CD14-positive monocyte (primary cell): ENCODE results near the gene XKR7. TPM values are rescaled to one million over a fixed set of nuclear protein-coding genes. Genes with fewer than 3 reads are reported as not detected.

Experiments used
- DNase-seq, 3 donors: peaks; one replicate each; pipeline ENCODE4 v3.0.0-alpha.2; 2011 to 2022
- H2AFZ ChIP-seq: 2 replicates; pipeline ENCODE4 v1.6.0; 2012; ENCODE audit warnings: mild to moderate bottlenecking, low read depth, low read length, inconsistent platforms; ENCODE audit not compliant: insufficient read depth, poor library complexity, severe bottlenecking
- H3K27ac ChIP-seq, 2 donors: 1 replicate in 1 of 2; 2 replicates in 1 of 2; pipeline ENCODE4 v1.5.1; 2012 to 2013; ENCODE audit warnings: low read length in 2 of 2, control low read depth in 1 of 2, inconsistent platforms in 1 of 2, low read depth in 1 of 2, mild to moderate bottlenecking in 1 of 2
- H3K27me3 ChIP-seq, 2 donors: one replicate each; pipeline versions ENCODE4 v1.6.0 to v1.6.1; 2011 to 2013; ENCODE audit warnings: low read length in 2 of 2; ENCODE audit not compliant: control insufficient read depth in 2 of 2, insufficient read depth in 2 of 2
- H3K36me3 ChIP-seq, 2 donors: replicated peaks in 1 of 2; 1 replicate in 1 of 2; 2 replicates in 1 of 2; pipeline versions ENCODE4 v1.5.1 to v1.6.1; 2012 to 2013; ENCODE audit warnings: low read length in 2 of 2, control low read depth in 1 of 2, inconsistent platforms in 1 of 2, mild to moderate bottlenecking in 1 of 2; ENCODE audit not compliant: insufficient read depth in 2 of 2, control insufficient read depth in 1 of 2
- H3K4me1 ChIP-seq, 2 donors: 1 replicate in 1 of 2; 2 replicates in 1 of 2; pipeline versions ENCODE4 v1.5.1 to v1.6.1; 2012 to 2013; ENCODE audit warnings: low read length in 2 of 2, control low read depth in 1 of 2, inconsistent platforms in 1 of 2, mild to moderate bottlenecking in 1 of 2, moderate library complexity in 1 of 2; ENCODE audit not compliant: insufficient read depth in 2 of 2, control insufficient read depth in 1 of 2
- H3K4me2 ChIP-seq: replicated peaks from 2 replicates; pipeline ENCODE3; 2012; ENCODE audit warnings: low read length, moderate library complexity, mild to moderate bottlenecking; ENCODE audit not compliant: poor library complexity, severe bottlenecking; ENCODE audit errors: extremely low read depth
- H3K4me3 ChIP-seq, 3 experiments: fragments of 200-600 bp in 1 of 3; sonication (generic) in 1 of 3; replicated peaks in 1 of 3; 1 replicate in 2 of 3; 2 replicates in 1 of 3; pipeline ENCODE4 v1.5.1; 2011 to 2013; ENCODE audit warnings: low read length in 3 of 3, mild to moderate bottlenecking in 3 of 3, control low read depth in 2 of 3, low read depth in 2 of 3, inconsistent platforms in 1 of 3, moderate library complexity in 1 of 3
- H3K79me2 ChIP-seq: 2 replicates; pipeline ENCODE4 v1.6.0; 2012; ENCODE audit warnings: mild to moderate bottlenecking, control low read depth, inconsistent platforms, low read length, moderate library complexity; ENCODE audit not compliant: insufficient read depth
- H3K9ac ChIP-seq: 2 replicates; pipeline ENCODE4 v1.6.0; 2017; ENCODE audit warnings: low read length, mild to moderate bottlenecking; ENCODE audit not compliant: insufficient read depth, poor library complexity, severe bottlenecking
- H3K9me3 ChIP-seq, 2 donors: replicated peaks in 1 of 2; 1 replicate in 1 of 2; 2 replicates in 1 of 2; pipeline versions ENCODE4 v1.5.1 to v1.6.1; 2012 to 2013; ENCODE audit warnings: low read length in 2 of 2, control low read depth in 1 of 2; ENCODE audit not compliant: control insufficient read depth in 1 of 2, insufficient read depth in 1 of 2
- H4K20me1 ChIP-seq: 2 replicates; pipeline ENCODE4 v1.6.0; 2012; ENCODE audit warnings: mild to moderate bottlenecking, low read length, control low read depth, moderate library complexity; ENCODE audit not compliant: insufficient read depth
- H3K27ac Mint-ChIP-seq, 7 donors: one replicate each; pipeline ENCODE4 v1.8.0; 2020; ENCODE audit warnings: mild to moderate bottlenecking in 7 of 7, mixed read lengths in 7 of 7, moderate library complexity in 6 of 7, inconsistent platforms in 2 of 7
- H3K27me3 Mint-ChIP-seq, 3 donors: one replicate each; pipeline ENCODE4 v1.8.0; 2021 to 2022; ENCODE audit warnings: low read depth in 3 of 3, mild to moderate bottlenecking in 3 of 3, mixed read lengths in 3 of 3, moderate library complexity in 3 of 3, inconsistent platforms in 1 of 3
- H3K36me3 Mint-ChIP-seq, 2 donors: one replicate each; pipeline ENCODE4 v1.8.0; 2020; ENCODE audit warnings: mixed read lengths in 2 of 2, inconsistent platforms in 1 of 2, mild to moderate bottlenecking in 1 of 2
- H3K4me1 Mint-ChIP-seq: one replicate; pipeline ENCODE4 v1.8.0; 2020; ENCODE audit warnings: mild to moderate bottlenecking, mixed read lengths
- H3K4me3 Mint-ChIP-seq, 2 donors: one replicate each; pipeline ENCODE4 v1.8.0; 2020; ENCODE audit warnings: mild to moderate bottlenecking in 2 of 2, mixed read lengths in 2 of 2, moderate library complexity in 1 of 2
- H3K9me3 Mint-ChIP-seq, 7 donors: one replicate each; pipeline ENCODE4 v1.8.0; 2020 to 2022; ENCODE audit warnings: mixed read lengths in 7 of 7, mild to moderate bottlenecking in 6 of 7, moderate library complexity in 6 of 7, inconsistent platforms in 2 of 7
- WGBS: methylation state at CpG from one replicate; pipeline ENCODE4 v1.1.5; 2013; ENCODE audit warnings: missing lambda C conversion rate; ENCODE audit not compliant: insufficient coverage; 5-methylcytosine and 5-hydroxymethylcytosine counted together
- intact Hi-C, 2 donors: fragments of 100-400 bp; cut with micrococcal nuclease; formaldehyde crosslinking; loops; one replicate each; pipeline versions ENCODE4 v1.15.0 to v1.15.1; 2023
- polyA plus RNA-seq, 3 donors: library from polyadenylated mRNA; depleted of rRNA in 1 of 3; unstranded in 2 of 3; stranded (reverse) in 1 of 3; fragments of 300-500 nt in 2 of 3; fragments of >200 nt in 1 of 3; fragmentation: Illumina TruSeq in 2 of 3; gene quantifications; 1 replicate in 2 of 3; 2 replicates in 1 of 3; pipeline ENCODE4 v1.2.3, GENCODE V29; 2012 to 2021
- TF ChIP-seq, protein P1 (sequence below): fragments of 200-600 bp; IDR thresholded peaks from one replicate; pipeline ENCODE4 v1.8.0; 2022; ENCODE audit warnings: antibody characterized with exemption, mild to moderate bottlenecking

The XKR7 gene
- polyA plus RNA-seq, 3 donors = 0.02 to 0.43 TPM; not detected in 1

DNA sequence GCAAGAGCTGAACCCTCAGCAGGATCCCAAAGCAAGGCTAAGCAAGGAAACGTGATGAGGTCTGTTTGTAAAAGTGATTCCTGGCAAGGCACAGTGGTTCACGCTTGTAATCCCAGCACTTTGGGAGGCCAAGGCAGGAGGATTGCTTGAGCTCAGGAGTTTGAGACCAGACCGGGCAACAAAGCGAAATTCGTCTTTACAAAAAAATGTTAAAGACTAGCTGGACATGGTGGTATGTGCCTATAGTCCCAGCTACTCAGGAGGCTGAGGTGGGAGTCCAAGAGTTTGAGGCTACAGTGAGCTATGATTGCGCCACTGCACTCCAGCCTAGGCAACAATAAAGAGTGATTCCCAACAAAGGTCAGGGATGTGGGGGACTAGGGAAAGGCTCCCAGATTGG, 4.1 kb upstream of the XKR7 start:
- no peak overlapping the region for H3K4me3 Mint-ChIP-seq
- Histone ChIP-seq H4K20me1 (no peaks in the 10 kb centered on the region), H2AFZ (no peak overlapping the region), H3K9me3 (no peaks in the 10 kb centered on the region), H3K4me2 (no peak overlapping the region), H3K4me3 (no peak overlapping the region), H3K27me3 (peaks cover 6 to 11% of the 10 kb centered on the region in 2 donors), H3K9ac (no peak overlapping the region), H3K36me3 (no peaks in the 10 kb centered on the region), H3K27ac (no peak overlapping the region), H3K4me1 (peaks cover 7% of the 10 kb centered on the region in 2 donors), H3K79me2 (no peaks in the 10 kb centered on the region)
- H3K36me3 Mint-ChIP-seq = no peaks in the 10 kb centered on the region
- DNase-seq = no peak
- H3K4me1 Mint-ChIP-seq = peaks cover 10% of the 10 kb centered on the region
- peaks cover 26 to 36% (median 32%) of the 10 kb centered on the region in 3 donors for H3K27me3 Mint-ChIP-seq
- intact Hi-C loops = loop anchor here in 1 of 2 donors (10.0 kb wide), 1 partner anchor 131 kb away; no protein-coding TSS in a partner anchor
- WGBS = 83% methylated on average over 6 of the region's 6 CpGs
- H3K27ac Mint-ChIP-seq = no peak overlapping the region
- TF ChIP-seq, protein P1, sequence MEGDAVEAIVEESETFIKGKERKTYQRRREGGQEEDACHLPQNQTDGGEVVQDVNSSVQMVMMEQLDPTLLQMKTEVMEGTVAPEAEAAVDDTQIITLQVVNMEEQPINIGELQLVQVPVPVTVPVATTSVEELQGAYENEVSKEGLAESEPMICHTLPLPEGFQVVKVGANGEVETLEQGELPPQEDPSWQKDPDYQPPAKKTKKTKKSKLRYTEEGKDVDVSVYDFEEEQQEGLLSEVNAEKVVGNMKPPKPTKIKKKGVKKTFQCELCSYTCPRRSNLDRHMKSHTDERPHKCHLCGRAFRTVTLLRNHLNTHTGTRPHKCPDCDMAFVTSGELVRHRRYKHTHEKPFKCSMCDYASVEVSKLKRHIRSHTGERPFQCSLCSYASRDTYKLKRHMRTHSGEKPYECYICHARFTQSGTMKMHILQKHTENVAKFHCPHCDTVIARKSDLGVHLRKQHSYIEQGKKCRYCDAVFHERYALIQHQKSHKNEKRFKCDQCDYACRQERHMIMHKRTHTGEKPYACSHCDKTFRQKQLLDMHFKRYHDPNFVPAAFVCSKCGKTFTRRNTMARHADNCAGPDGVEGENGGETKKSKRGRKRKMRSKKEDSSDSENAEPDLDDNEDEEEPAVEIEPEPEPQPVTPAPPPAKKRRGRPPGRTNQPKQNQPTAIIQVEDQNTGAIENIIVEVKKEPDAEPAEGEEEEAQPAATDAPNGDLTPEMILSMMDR = no peak
- H3K9me3 Mint-ChIP-seq = peaks cover 0 to 4% (median 0%) of the 10 kb centered on the region in 7 donors

DNA sequence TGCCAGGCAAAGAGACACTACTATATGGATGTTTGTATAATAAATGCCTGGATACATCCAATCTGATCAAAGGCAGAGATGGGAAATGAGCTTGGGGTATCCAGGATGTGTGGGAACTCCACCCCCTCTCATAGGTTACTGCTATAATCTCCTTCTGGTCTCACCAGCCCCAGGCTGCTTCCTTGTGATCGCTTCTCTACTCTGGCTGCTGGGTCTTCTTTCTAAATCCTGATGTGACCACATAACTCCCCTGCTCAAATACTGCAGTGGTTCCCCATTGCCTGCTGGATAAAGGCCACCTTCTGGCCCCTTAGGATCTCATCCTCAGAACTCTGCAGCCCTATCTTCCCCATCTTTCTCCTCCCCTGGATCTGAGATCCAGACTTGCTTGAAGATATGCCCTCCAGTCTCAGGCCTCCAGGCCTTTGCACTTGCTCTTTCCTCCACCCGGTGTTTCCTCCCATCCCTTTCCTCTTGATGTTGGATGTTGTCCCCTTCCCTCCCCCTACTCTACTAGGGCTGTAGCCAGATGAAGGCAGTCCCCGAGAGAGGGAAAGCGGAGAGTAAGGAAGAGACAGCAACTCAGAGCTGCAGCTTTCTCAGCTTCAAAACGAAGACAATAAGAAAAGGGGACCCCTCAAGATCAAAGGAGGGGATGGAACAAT, 828 bp upstream of the XKR7 start:
- peak overlapping the region in 1 of 3 experiments; percentile 17 for H3K4me3 ChIP-seq
- intact Hi-C loops = loop anchor here in 1 of 2 donors (10.0 kb wide), 1 partner anchor 128 kb away; no protein-coding TSS in a partner anchor
- Mint-ChIP-seq H3K4me3 (peak overlapping the region; percentile 64 to 81), H3K4me1 (peaks cover 12% of the 10 kb centered on the region), H3K27me3 (peaks cover 32 to 42% (median 34%) of the 10 kb centered on the region in 3 donors), H3K36me3 (no peaks in the 10 kb centered on the region), H3K27ac (no peak overlapping the region), H3K9me3 (peaks cover 0 to 4% (median 0%) of the 10 kb centered on the region in 7 donors)
- H2AFZ ChIP-seq = no peak overlapping the region
- H3K27me3 ChIP-seq = peaks cover 15 to 27% of the 10 kb centered on the region in 2 donors
- no peak overlapping the region for H3K9ac ChIP-seq
- no peaks in the 10 kb centered on the region for H3K9me3 ChIP-seq
- H4K20me1 ChIP-seq = no peaks in the 10 kb centered on the region
- no peak overlapping the region for H3K27ac ChIP-seq
- peaks cover 8% of the 10 kb centered on the region in 2 donors for H3K4me1 ChIP-seq
- H3K79me2 ChIP-seq = no peaks in the 10 kb centered on the region
- WGBS = 14% methylated on average over 2 of the region's 5 CpGs
- no peaks in the 10 kb centered on the region for H3K36me3 ChIP-seq
- H3K4me2 ChIP-seq = peak overlapping the region; percentile 77
- TF ChIP-seq, protein P1 = no peak
- DNase-seq = no peak
